Measurements from ENCODE around the gene KCNA10.

KCNA10 gene

DNA sequence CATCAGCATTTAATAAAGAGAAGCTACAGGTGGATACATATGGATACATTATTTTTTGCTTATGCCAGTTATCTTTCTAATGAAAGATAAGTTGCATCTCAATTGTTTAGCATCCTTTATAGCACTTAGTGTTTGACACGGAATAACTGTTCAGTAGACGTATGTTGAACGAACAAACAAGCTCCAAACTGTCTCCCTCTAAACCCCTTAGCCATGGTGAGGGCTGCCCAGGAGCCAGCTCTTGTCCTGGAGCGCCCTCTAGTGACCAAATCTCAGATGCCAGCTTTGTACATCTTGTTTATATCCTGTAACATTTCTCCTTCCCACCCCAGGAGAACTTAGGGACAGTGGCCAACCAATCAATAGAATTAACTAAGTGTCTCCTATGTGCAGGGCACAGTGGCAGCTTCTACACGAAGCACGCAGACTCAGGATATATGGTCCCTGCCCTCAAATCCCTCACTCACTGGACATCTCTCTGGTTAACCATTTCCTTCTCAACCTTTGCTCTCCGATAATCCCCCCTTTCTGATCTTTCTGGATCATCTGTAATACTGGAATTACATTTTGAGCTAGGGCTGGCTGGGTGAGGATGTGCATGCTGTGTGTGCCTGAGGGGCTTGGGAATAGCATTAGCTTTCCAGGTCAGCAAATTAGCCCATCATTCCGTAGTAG is 22.9 kb downstream of the KCNA10 start:
- peak; percentile 87 for DNase-seq

DNA sequence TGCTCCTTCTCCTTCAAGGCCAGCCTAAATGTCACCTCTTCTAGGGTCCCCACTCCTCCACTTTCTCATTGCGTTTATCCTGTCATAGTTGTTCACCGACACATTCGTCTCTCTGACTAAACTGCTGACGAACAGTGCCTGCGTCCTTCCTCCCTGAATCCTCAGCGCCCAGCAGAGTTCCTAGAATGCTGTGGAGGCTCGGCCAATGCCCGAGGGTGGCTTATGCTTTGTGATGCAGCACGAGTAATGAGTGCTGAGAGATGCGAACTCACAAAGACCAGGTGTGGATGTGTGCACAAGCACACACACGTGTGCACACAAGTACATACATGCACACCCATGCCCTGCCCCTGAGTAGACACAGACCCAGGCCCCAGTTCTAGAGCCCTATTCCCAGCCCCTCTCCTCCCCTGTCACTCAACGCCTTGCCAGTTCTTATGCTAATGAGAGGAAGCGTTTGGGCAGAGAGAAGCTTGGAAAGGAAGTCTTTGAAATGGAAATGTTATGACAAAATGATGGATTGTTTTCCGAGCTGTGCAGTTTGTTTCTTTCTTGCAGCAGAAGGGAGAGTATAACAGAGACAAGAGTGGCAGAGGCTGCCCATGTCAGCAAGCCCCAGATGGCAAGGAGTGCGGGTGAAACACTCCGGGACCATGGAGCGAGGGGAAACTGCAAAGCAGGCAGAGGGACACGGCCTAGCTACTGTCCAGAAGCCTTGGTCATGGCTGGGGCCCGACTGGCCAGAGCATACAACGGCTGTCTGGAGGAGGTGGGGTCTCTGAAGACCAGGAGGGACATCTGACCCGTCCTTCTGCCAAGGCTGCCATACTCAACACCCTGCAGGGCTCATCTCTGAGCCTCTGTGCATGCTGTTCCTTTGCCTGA is 24.2 kb downstream of the KCNA10 start:
- no peak for DNase-seq

DNA sequence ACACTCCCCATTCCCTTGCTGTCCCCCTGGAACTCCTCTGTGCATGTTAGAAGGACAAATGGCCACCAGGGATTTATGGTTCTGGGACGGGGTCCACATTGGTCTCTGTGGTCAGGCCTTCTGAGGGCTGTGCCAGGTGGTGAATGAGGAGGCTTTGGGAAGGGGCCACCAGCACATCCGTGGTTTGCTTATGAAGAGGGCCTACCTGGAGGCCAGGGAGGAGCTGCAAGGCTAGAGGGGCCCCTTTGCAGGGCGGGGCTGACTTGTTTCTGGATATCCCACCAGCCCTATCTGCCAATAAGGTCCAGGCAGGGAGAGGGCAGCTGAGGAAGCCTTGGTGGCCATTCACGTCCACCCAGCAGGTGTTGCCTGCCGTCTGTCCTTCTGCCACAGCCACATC is 24.9 kb downstream of the KCNA10 start:
- DNase-seq = no peak

DNA sequence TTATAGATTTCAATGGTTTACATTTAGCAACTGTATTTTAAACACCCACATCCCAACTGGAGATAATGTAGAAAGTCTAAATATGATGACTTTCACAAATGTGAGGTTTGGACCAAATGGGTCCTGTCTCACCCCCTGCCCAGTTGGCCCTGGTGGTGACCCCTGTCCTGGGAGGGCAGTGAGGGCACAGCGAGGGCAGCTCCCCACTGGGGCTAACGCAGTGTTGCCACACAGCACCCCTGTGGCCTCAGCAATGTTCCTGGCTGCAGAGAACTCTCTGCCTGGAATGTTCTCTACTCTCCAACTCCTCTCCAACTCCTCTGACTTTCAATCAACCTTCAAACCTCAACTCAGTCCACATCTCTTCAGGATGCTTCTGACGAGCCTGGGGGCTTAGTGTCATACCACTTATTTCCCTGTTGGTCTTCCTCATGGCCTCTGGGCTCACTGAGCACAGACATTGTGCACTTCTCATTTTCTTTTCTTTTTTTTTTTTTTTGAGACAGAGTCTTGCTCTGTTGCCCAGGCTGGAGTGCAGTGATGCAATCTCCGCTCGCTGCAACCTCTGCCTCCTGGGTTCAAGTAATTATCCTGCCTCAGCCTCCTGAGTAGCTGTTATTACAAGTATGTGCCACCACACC is 25.8 kb downstream of the KCNA10 start:
- no peak for DNase-seq

DNA sequence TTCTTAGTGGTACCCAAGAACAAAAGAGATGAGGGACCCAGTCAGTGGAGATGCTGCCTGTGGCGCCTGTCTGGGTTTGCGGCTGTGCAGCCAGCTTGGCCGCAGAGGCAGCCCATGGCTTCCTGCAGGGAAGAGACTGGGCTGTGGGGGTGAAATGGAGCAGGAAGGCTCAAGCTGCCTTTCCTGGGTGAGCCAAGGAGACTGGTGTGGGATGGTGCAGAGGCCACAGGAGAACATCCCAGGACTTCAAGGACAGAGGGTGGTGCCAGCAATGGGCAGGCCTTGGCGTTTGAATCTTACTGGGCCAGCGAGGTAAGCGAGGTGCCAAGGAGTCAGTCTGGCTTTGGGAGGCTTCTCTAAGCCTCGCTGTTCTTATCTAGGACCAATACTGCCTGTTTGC is 26.4 kb downstream of the KCNA10 start:
- no peak for DNase-seq

DNA sequence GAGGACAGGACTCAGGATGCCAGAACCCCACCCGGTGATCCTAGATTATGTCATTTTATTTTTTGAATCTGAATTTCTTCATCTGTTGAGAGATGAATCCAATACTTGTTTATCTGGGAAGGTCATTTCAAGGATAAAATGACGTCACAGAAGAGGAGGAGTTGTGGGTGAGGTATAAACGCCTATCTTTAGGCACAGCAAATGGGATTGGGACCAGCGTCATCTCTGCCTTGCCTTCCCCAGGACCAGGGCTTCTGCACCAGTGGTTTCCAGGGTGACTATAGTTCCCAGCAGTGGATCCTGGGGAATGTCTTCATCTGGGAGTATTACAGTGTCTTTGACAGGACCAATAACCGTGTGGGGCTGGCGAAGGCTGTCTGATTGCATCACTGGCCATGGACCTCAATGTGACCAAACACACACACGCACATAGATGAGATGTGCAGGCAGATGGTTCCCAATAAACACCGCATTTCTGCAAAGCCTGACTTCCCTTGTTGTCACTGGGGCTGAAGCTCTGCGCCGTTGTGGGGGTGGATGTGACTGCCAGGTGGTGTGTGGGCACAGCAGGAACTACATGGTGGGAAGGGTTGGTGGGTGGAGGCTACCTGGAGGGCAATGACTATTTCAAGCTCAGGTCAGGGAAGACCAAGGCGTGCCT is 28.1 kb downstream of the KCNA10 start:
- no peak for DNase-seq

DNA sequence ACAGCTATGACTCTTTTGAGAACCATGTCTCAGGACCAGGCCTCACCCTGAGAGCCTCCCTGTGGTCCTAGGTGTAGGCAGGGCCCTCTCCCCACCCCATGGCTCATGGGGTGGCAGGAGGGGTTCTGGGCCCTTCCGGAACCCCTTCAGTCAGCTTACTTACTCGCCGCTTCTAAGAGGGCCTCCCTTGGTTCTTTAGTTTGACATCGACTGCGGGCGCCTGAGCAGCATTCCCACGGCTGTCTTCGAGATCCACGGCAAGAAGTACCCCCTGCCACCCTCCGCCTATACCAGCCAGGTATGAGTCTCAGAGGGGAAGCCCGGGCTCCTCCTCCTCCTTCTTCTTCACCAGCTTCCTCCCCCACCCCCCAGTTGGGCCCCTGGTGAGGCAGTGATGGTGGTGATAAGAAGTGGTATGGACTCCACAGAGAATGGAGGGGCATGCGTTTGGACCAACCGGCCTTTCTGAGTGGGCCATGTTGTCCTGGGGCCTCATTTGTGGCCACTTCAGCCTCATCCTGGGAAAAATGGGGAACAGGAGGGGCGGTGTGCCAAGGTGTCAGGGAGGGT is 28.9 kb downstream of the KCNA10 start:
- DNase-seq = no peak

DNA sequence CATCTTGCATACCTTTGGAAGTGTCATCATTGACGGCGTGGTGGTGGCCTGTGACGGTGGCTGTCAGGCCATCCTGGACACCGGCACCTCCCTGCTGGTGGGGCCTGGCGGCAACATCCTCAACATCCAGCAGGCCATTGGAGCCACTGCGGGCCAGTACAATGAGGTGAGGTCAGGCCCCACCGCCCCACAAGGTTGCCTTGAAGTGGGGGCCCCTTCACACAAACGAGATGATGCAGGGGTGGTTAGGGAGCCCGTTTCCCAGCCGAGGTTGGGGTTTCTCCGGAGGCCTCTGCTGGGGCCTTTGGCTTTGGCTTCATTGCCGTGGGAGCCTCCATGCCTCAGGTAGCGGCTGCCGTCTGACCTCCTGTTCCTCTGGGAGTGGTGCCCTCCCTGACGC is 29.6 kb downstream of the KCNA10 start:
- DNase-seq = no peak

DNA sequence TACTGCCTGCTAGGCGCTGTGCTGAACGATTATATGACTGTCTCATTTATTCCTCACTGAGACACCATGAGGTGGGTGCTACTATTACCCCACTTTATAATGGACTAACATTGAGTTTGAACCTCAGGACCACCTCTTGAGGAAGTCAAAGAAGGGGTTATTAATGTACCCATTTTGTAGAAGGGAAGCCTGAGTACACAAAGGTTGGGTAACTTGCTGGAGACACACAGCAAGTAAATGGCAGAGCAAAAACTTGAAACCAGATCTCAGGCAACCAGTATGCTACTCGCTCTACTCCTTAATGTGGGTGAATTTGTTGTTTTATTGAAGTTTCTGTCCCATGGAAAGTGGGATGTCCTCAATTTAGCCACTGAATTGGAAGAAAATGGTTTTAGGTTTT is 30.1 kb downstream of the KCNA10 start:
- DNase-seq = no peak

DNA sequence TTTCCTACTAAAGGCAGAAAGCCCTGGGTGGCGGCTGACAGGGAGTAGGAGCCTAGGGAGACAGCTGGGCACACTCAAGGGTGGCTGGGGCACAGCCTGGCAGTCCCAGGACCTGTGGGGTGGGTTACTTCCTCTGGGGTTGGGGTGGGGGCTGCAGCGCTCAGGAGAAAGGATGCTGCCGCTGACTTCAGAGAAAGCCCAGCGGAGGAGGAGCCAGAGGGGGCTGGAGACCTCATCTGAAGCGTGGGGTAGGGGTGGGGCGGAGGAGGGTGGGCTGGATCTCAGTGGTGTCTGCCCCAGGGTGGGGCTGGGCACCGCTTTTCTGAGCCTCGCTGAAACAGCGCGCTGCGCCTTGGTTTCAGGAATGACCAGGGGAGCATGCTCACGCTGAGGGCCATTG is 30.8 kb downstream of the KCNA10 start:
- no peak for DNase-seq

DNA sequence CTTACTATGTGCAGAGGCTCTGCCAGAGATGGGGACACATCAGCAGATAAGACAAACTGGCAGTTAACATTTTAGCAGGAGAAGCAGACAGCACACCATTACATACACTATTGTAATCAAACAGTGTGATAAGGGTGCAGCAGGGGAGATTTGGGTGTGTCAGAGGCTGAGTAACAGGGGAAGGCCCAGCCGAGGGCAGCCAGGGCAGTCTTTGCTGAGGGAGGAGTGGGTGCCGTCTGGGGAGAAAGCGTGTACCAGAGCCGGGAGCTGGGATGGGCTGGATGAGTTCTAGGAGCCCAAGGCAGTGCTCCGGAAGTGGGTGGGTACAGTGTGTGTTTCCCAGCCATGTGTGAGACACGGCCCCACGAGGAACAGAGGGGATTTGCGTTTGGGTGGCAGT is 31.2 kb downstream of the KCNA10 start:
- no peak for DNase-seq

DNA sequence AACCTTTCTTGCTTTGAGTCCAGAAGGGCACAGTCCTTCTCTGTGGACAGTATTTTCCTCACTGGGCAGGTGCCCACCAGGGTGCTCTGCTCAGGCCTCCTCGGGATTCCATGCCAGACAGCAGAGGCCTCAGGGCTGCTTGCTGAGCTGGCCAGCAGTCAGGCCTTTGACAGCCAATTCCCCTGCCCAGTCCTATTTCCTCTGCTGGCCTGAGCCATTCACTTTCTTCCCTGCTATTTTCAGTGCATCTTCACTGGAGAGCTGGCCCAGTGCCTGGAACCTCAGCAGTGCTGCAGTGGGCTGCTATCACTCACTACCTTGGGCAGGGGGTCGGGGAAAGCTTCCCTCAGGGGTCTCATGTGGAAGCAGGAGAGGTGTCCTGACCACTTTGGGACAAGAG is 33.2 kb downstream of the KCNA10 start:
- DNase-seq = no peak

DNA sequence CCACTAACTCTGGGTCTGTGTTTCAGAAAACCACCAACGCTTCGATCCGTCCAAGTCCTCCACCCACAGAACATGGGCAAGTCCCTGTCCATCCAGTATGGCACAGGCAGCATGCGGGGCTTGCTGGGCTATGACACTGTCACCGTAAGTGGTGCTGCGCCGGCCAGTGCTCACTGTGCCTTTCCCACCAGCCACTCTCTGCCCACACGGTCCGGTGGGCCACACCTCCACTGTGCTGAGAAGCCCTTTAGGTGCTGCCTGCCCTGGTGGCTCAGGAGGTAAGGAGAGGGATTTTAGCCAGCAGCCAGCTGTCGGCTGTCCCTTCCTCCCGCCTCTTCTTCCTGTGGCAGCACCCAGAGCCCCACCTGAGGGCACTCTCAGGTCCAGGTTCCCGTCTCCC is 34.2 kb downstream of the KCNA10 start:
- DNase-seq = no peak

DNA sequence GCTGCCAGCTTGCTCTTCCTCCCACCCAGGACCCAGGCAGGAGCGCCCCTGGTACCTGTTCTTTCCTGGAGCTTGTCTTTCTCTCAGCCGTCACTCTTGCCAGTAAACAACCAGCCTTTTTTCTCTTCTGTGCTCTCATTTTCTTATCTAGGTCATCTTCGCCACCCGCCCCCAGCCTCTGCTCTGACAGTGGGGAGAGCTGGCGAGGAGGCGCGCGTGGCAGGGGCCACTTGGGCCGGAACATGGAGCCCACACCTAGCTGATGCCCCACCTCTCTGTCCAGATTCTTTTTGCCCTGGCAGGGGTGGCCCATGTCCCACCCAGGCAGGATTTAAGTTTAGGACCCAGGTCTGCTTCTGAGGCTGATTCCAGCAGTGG is 35.7 kb downstream of the KCNA10 start:
- DNase-seq = no peak

DNA sequence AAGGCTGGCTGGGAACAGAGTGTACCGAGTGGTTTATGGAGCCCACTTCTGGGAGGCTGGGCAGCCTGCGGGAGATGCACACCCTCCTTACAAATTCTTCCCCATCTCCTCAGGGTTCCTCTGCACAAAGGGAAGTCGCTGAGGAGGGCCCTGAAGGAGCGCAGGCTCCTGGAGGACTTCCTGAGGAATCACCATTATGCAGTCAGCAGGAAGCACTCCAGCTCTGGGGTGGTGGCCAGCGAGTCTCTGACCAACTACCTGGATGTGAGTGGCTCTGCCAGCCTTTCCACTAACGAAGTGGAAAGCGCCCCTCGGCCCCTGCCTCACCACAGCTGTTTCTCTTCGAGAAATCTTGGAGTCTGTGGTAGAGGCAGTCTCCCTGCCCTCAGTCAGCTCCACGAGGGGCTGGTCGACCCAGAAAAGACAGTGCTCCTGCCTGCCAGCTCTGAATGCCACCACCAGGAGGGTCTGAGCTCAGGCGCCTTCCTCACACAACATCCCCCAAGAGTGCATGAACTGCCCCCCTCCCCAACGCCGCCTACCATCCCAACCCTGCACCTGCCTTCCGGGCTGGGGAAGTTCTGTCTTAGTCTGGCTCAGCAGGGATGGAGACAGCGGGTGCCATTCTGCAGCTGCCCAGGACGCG is 36.2 kb downstream of the KCNA10 start:
- no peak for DNase-seq

DNA sequence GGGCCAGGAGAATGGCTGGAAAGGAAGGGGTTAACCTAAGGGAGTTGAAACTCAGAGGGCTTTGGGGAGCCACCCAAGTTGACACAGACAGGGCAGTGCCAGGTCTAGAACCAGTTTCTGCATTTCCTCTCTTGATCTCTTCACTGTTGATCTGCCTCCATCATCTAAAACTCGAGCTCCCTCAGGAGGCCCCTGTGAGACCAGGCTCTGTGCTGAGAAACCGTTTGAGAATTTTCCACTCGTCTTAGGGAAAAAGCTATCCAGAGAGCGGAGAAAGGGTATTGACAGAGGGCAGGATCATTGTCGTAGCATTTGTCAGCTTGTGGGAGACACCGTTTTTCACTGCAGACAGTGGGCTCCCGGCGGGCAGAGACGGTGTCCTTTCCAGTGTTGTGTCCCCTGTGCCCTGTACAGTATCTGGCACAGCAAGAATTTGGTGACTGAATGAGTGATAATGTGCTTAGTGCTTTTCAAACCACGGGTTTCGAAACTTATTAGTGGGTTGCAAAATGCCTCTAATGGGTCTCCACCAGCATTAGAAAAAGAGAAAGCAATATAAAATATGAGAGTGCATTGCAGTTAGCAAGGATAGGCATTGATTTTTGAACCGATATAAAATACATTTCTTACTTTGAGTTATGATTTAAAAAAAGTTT is 36.9 kb downstream of the KCNA10 start:
- DNase-seq = no peak

DNA sequence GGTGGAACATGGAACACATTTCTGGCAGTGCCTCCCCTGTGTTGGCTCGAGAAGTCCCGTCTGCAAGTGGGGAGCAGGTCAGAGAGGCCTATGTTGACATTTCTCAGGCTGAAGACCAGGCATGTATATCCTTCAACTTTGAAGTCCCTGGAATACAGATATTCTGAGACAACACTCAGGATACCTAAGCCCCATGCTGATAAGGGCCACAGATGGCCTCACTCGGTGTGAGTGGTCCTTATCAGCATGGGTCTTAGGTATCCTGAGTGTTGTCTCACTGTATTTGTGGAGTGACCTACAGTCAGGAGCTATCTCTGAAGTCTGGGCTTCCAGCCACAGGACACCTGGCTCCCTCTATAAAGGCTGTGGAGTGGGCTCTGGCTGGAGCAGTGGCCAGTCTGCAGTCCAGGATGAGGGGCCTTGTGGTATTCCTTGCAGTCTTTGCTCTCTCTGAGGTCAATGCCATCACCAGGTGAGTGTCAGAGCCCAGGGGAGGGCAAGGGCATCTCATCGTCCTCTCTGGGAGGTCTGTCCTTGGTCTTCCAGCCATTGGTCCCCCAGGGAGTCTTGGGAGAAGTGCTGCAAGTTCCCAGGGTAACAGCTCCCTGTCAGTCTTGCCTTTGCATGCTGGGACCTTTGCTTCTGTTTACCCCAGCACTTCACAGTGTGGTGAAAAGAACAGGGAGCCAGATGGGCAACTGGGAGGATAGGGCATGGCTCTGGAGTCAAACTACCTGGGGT is 38.4 kb downstream of the KCNA10 start:
- DNase-seq = no peak

DNA sequence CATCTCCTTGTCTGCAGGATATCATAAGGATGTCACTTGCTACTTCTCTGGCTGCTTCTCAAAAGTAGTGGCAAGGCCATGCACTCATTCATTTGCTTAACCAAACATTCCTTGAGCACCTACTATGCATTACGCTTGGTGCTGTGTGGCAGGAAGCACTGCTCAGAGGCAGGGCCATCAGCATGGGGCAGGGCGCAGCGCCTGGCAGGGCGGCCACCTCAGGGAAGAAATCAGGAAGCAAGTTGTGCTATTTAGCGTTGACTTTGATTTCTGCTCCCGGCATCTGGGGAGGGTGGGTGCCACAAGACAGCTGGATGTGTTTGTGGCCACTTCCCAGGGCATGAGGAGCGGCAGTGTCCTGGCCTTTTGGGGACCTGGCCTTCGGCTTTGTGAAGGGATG is 40.1 kb downstream of the KCNA10 start:
- DNase-seq = no peak

DNA sequence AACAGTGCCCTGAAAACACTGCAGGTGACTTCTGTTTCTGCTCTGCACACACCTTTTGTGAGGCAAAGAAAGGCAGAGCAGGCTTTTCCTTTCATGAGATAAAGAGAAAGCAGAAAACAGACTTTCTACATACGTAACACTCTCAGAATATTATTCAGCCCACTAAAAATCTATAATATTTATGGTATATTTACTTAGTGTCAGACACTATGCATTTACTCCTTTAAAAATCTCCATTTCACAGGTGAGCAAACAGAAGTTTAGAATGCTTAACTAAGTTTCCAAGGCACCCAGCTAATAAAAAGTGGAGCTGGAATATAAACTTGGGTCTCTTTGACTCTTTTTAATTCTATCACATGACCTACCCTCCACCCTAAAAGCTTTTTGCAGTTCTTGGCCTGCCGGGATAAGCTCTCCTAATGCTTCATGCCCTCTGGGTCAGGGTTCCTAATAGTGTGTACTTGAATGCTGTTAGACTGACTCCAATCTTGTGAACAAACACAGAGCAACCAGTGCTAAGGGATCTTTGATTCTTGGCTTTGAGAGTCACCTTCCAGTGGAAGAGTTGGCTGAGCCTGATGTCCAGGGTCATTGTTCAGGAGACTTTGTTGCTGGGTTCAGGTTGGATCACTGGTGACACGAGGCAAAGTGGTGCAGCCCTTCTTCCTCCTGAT is 40.9 kb downstream of the KCNA10 start:
- no peak for DNase-seq

DNA sequence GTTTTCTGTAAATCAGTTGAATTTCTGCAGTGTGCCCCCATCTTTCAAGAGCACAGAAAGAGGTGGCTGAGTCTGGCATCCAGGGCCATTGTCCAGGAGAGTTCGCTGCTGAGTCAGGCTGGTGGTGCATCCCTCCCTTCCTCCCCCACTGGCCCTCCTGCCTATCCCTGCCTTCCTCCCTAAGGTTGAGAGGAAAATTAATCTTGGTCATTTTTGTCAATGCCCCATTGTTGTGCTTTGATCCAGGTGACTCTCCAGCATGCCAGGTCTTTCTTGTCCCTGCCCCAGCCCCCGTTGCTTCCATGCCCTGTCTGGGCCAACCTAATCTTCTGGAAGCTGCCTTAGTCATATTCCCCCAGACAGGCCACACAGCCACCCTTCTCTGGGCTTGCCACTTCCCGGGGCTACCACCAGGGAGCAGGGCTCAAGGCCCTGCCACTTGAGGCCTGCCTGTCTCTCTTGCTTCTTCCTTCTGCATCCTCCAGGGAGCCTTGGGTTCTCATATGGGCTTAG is 41.5 kb downstream of the KCNA10 start:
- no peak for DNase-seq

DNA sequence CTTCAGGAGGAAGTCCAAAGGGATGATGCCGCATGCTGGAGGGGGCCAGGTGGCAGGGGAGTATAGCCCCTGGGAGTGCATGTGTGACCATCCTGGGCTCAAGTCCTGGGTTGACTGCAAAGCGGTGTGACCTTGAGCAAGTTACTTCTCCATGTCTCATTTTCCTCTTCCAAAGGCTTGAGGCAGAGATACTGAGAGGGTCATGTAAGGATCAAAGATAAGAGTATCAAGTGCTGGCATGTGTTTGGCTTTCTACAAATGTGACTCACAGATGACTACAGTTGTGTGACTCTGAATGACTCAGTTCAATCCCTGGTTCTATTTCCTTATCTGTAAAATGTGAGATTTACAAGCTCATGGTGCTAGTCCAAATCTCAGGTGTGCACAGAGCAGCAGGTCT is 41.9 kb downstream of the KCNA10 start:
- no peak for DNase-seq

Measured in activated CD4-positive, alpha-beta T cell treated with anti-CD3 and anti-CD28 coated beads, Interleukin-2, amount 50 U/mL, for 48 hours (primary cell).